GM18520 (cell line): ENCODE results near the gene MZT1.

Source experiments
- ATAC-seq: cut with Tn5 transposase; IDR thresholded peaks from one replicate; pipeline ENCODE4 v1.9.1; 2021; ENCODE audit not compliant: unreplicated experiment

Gene MZT1

GRCh38 chr13:72686766-72687165 is 40.7 kb downstream of the MZT1 start:
- no peak for ATAC-seq

GRCh38 chr13:72680353-72680752 is 47.1 kb downstream of the MZT1 start:
- ATAC-seq, result no peak

GRCh38 chr13:72678312-72678711 is 49.1 kb downstream of the MZT1 start:
- no peak for ATAC-seq

- ATAC-seq, result no peak
Observed at GRCh38 chr13:72677431-72677830, 50.0 kb downstream of the MZT1 start.

- ATAC-seq, result no peak
Observed at GRCh38 chr13:72666391-72666790, 61.0 kb downstream of the MZT1 start.

GRCh38 chr13:72662548-72662947 is 64.9 kb downstream of the MZT1 start:
- no peak for ATAC-seq
